ENCODE measurements around the gene VTI1A. TPM values are rescaled to one million over a fixed set of nuclear protein-coding genes. Genes with fewer than 3 reads are reported as not detected.
"Not testable (repeated sequence)": the region's sequence is repeated elsewhere in the genome, so short reads cannot be mapped to it uniquely, and the experiment has no call there.

VTI1A gene
- total RNA-seq, 2 experiments from 2014 or later, result 24.9 to 28.4 TPM

GRCh38 chr10:112859793-112860192, 412.8 kb downstream of the VTI1A start:
- CTCF ChIA-PET, result no interaction called here
- no peaks in the 10 kb centered on the region for H3K36me3 Mint-ChIP-seq (ENCODE audit: low read depth)
- H3K4me1 Mint-ChIP-seq (ENCODE audit: low read depth), result no peaks in the 10 kb centered on the region
- H3K27me3 Mint-ChIP-seq (ENCODE audit: low read depth), result no peaks in the 10 kb centered on the region
- H3K27ac Mint-ChIP-seq, result no peak overlapping the region
- intact Hi-C loops (cut with micrococcal nuclease), result no loop called here
- H3K9me3 Mint-ChIP-seq, result peaks cover 8% of the 10 kb centered on the region
- no peak for DNase-seq
- no peak overlapping the region for H3K4me3 Mint-ChIP-seq

GRCh38 chr10:112863461-112863860, 416.4 kb downstream of the VTI1A start:
- intact Hi-C loops (cut with micrococcal nuclease); H3K27ac Mint-ChIP-seq; H3K36me3 Mint-ChIP-seq (ENCODE audit: low read depth); H3K9me3 Mint-ChIP-seq; H3K27me3 Mint-ChIP-seq (ENCODE audit: low read depth); H3K4me1 Mint-ChIP-seq (ENCODE audit: low read depth); H3K4me3 Mint-ChIP-seq; CTCF ChIA-PET; DNase-seq: not testable (repeated sequence)

Small RNA genes within 50 kb of the gene (microRNA-seq; reads per million reads assigned to microRNA genes)
- not detected for gene MIR4295 (ENCODE audit: borderline microRNAs expressed, borderline replicate concordance)

Other genes starting within 250 kb of the VTI1A start
- not detected for gene TECTB, start 163.8 kb upstream of the VTI1A start, total RNA-seq
- gene ACSL5, start 73.1 kb upstream of the VTI1A start, total RNA-seq, result 10 to 100 TPM; 22.1 to 22.9 TPM
- gene ZDHHC6, start 301 bp upstream of the VTI1A start, total RNA-seq, result 10 to 100 TPM; 37.8 to 39.0 TPM